Measurements from ENCODE around the gene DCAF7. TPM values are rescaled to one million over a fixed set of nuclear protein-coding genes. Genes with fewer than 3 reads are reported as not detected.
A peak's percentile ranks its signal among the peaks of the same experiment; 100 is the strongest.

DCAF7 gene
- total and polyA plus RNA-seq, 2 of the 4 experiments (the other 2 are of a cell fraction), result 40.9 to 52.8 TPM

DNA sequence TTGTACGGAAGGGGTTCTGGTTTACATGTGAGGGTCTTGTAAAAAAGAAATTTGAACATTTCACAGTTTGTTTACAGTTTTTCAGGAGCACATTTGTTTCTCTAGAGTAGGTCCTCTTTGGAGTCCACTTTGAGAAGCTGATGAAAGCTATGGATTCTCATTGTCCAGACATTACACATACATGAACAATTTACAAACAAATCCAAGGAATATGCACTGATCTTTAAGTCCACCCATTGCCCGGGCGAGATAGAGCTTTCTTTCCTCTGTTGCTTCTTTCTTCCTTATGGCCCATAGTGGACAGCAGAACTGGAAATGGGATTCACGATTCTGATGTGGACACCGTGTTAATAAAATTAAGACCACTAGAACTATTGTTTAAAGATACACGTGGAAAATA is 1.9 kb downstream of the DCAF7 start:
- Histone ChIP-seq H4K91ac (ENCODE audit: insufficient read depth, low read depth, low read length) (no peak overlapping the region), H4K8ac (ENCODE audit: low read depth in 2 of 2, low read length in 2 of 2) (no peak overlapping the region), H3K4me1 (ENCODE audit: control insufficient read depth, insufficient read depth, low read length) (peaks cover 3% of the 10 kb centered on the region), H3K79me1 (ENCODE audit: low read depth in 1 of 2, low read length in 2 of 2) (peaks cover 9 to 54% of the 10 kb centered on the region in 2 experiments; a peak in 3 of 4 replicates), H2BK120ac (ENCODE audit: low read depth, low read length) (no peak overlapping the region), H2BK15ac (ENCODE audit: low read depth, low read length) (no peak overlapping the region), H3K23ac (ENCODE audit: low read depth, low read length) (peak overlapping the region; percentile 15), H2AK5ac (ENCODE audit: low read depth, low read length) (no peak overlapping the region), H3K18ac (ENCODE audit: low read depth, low read length) (no peak overlapping the region), H4K20me1 (ENCODE audit: insufficient read depth, low read length) (peaks cover 59% of the 10 kb centered on the region), H2BK20ac (ENCODE audit: low read depth, low read length) (no peak overlapping the region), H2AK9ac (replicated peaks; ENCODE audit: low read depth, low read length, poor library complexity) (no peak overlapping the region), H3K56ac (ENCODE audit: extremely low read depth, insufficient read depth, low read length) (peak overlapping the region; percentile 17; the same call in 1 of the 2 replicates), H2AFZ (replicated peaks; ENCODE audit: low read length, poor library complexity) (no peak overlapping the region), H4K5ac (ENCODE audit: low read depth, low read length) (no peak overlapping the region; the same call in 1 of the 2 replicates), H3K4me3 (ENCODE audit: insufficient read depth, low read depth, low read length) (peak overlapping the region; percentile 80), H3K27me3 (ENCODE audit: control insufficient read depth, insufficient read depth, low read length) (no peaks in the 10 kb centered on the region), H3K4me2 (ENCODE audit: low read depth, low read length) (peak overlapping the region; percentile 99), H3K4ac (ENCODE audit: low read depth, low read length) (peak overlapping the region; percentile 1; the same call in 1 of the 2 replicates), H3K9me1 (ENCODE audit: insufficient read depth, low read length) (peaks cover 11% of the 10 kb centered on the region), H3K9me3 (ENCODE audit: control insufficient read depth, insufficient read depth, low read length) (no peaks in the 10 kb centered on the region), H2BK5ac (ENCODE audit: low read depth, low read length, poor library complexity, severe bottlenecking) (peak overlapping the region; percentile 1), H3K27ac (ENCODE audit: insufficient read depth, low read length) (peak overlapping the region; percentile 3; the same call in 1 of the 2 replicates), H3K14ac (replicated peaks; ENCODE audit: low read depth, low read length) (peak overlapping the region; percentile 3; the same call in 1 of the 2 replicates), H3K9ac (ENCODE audit: low read depth, low read length) (peak overlapping the region; percentile 62; the same call in 1 of the 2 replicates), H3K36me3 (ENCODE audit: control insufficient read depth, insufficient read depth, low read length) (no peaks in the 10 kb centered on the region)
- BruUV-seq (replicated peaks), result no TSS peak
- in situ Hi-C loops (cut with MboI; ENCODE audit: low sequenced_read_pairs), result no loop called here
- POLR2A ChIA-PET (ENCODE audit: unreplicated experiment), result no interaction called here
- TF ChIP-seq FOS (IDR thresholded peaks at IDR 0.05; ENCODE audit: low read depth, low read length) (no peak), MAFK (IDR thresholded peaks at IDR 0.05; ENCODE audit: low read depth, low read length) (no peak), RFX5 (IDR thresholded peaks at IDR 0.05; ENCODE audit: low read depth, low read length) (no peak), CEBPB (IDR thresholded peaks at IDR 0.05; ENCODE audit: low read depth, low read length) (no peak), SMC3 (IDR thresholded peaks at IDR 0.05; ENCODE audit: low read depth, low read length) (no peak), USF2 (IDR thresholded peaks at IDR 0.05; ENCODE audit: low read depth, low read length) (no peak), POLR2A (IDR thresholded peaks at IDR 0.05; ENCODE audit: low read depth, low read length) (no peak), MAZ (IDR thresholded peaks at IDR 0.05; ENCODE audit: borderline replicate concordance, low read depth, low read length) (no peak), CHD1 (IDR thresholded peaks at IDR 0.05; ENCODE audit: low read depth, low read length) (no peak)
- TF ChIP-seq, protein P1, sequence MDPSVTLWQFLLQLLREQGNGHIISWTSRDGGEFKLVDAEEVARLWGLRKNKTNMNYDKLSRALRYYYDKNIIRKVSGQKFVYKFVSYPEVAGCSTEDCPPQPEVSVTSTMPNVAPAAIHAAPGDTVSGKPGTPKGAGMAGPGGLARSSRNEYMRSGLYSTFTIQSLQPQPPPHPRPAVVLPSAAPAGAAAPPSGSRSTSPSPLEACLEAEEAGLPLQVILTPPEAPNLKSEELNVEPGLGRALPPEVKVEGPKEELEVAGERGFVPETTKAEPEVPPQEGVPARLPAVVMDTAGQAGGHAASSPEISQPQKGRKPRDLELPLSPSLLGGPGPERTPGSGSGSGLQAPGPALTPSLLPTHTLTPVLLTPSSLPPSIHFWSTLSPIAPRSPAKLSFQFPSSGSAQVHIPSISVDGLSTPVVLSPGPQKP (IDR thresholded peaks at IDR 0.05; ENCODE audit: borderline replicate concordance, low read depth, low read length), result no peak
- TF ChIP-seq, protein P2, sequence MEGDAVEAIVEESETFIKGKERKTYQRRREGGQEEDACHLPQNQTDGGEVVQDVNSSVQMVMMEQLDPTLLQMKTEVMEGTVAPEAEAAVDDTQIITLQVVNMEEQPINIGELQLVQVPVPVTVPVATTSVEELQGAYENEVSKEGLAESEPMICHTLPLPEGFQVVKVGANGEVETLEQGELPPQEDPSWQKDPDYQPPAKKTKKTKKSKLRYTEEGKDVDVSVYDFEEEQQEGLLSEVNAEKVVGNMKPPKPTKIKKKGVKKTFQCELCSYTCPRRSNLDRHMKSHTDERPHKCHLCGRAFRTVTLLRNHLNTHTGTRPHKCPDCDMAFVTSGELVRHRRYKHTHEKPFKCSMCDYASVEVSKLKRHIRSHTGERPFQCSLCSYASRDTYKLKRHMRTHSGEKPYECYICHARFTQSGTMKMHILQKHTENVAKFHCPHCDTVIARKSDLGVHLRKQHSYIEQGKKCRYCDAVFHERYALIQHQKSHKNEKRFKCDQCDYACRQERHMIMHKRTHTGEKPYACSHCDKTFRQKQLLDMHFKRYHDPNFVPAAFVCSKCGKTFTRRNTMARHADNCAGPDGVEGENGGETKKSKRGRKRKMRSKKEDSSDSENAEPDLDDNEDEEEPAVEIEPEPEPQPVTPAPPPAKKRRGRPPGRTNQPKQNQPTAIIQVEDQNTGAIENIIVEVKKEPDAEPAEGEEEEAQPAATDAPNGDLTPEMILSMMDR (conservative IDR thresholded peaks at IDR 0.05; ENCODE audit: low read depth, low read length), result no peak
- 17% methylated on average over 1 of the region's 6 CpGs; no CpG with 5 or more reads in 1 of the 2 experiments for WGBS, 2 experiments (ENCODE audit: extremely low coverage in 2 of 2, insufficient read length in 1 of 2)
- dilution Hi-C loops (cut with HindIII; ENCODE audit: low sequenced_read_pairs, unreplicated experiment), result no loop called here
- ATAC-seq (ENCODE audit: low read depth), result no peak
- CTCF ChIA-PET, result interaction anchor here (0.9 to 1.2 kb wide), 2 partner anchors 14 to 127 kb away, joined by 3 read pairs; no protein-coding TSS in a partner anchor
- intact Hi-C loops (cut with micrococcal nuclease), result no loop called here
- peak; percentile 52 for DNase-seq

All from IMR-90 (cell line).